Non-pigmented ciliary epithelial cell (primary cell): Measurements from ENCODE around the gene CCL4.

Experiments used
- DNase-seq: peaks from one replicate; pipeline ENCODE4 v3.0.0-alpha.2; 2010; ENCODE audit warnings: low read depth

Gene CCL4

GRCh38 chr17:36144981-36145729 lies 41.5 kb downstream of the CCL4 start:
- DNase-seq: no peak

- DNase-seq: no peak
Measured at GRCh38 chr17:36147601-36148000, 44.0 kb downstream of the CCL4 start.

GRCh38 chr17:36148559-36149295 lies 45.1 kb downstream of the CCL4 start:
- DNase-seq: no peak

- peak; percentile 15 for DNase-seq
Measured at GRCh38 chr17:36149296-36149820, 45.7 kb downstream of the CCL4 start.

- no peak for DNase-seq
Measured at GRCh38 chr17:36151891-36152638, 48.4 kb downstream of the CCL4 start.

- DNase-seq: no peak
Measured at GRCh38 chr17:36152639-36153120, 49.1 kb downstream of the CCL4 start.

GRCh38 chr17:36153895-36154610 lies 50.4 kb downstream of the CCL4 start:
- no peak for DNase-seq
